GM19372 (cell line): ENCODE data around the gene PLEKHA3.

ENCODE experiments used
- ATAC-seq: cut with Tn5 transposase; IDR thresholded peaks from one replicate; pipeline ENCODE4 v1.9.1; 2021; ENCODE audit warnings: mild to moderate bottlenecking, low read depth, moderate library complexity; ENCODE audit not compliant: unreplicated experiment

PLEKHA3 gene

GRCh38 chr2:178478439-178479274, 1.6 kb upstream of the PLEKHA3 start, which contains the start of gene FKBP7:
TSS of gene FKBP7 (minus strand) at chr2:178478600. CDS start at chr2:178478499, 101 bp downstream.
- peak; percentile 43 for ATAC-seq

- no peak for ATAC-seq
Measured at GRCh38 chr2:178479275-178479616, 1.0 kb upstream of the PLEKHA3 start.

- ATAC-seq: no peak
Measured at GRCh38 chr2:178479758-178480226, 465 bp upstream of the PLEKHA3 start.

- no peak for ATAC-seq
Measured at GRCh38 chr2:178482437-178482836, 2.2 kb downstream of the PLEKHA3 start.

GRCh38 chr2:178484245-178485041, 4.2 kb downstream of the PLEKHA3 start:
- ATAC-seq: no peak

- ATAC-seq: no peak
Measured at GRCh38 chr2:178485356-178485755, 5.1 kb downstream of the PLEKHA3 start.

- no peak for ATAC-seq
Measured at GRCh38 chr2:178491612-178492011, 11.4 kb downstream of the PLEKHA3 start.

- no peak for ATAC-seq
Measured at GRCh38 chr2:178496049-178496448, 15.8 kb downstream of the PLEKHA3 start.

- ATAC-seq: no peak
Measured at GRCh38 chr2:178498137-178498536, 17.9 kb downstream of the PLEKHA3 start.

GRCh38 chr2:178499640-178500039, 19.4 kb downstream of the PLEKHA3 start:
- ATAC-seq: no peak

- ATAC-seq: no peak
Measured at GRCh38 chr2:178502751-178503150, 22.5 kb downstream of the PLEKHA3 start.

GRCh38 chr2:178506101-178506500, 25.8 kb downstream of the PLEKHA3 start:
- no peak for ATAC-seq

GRCh38 chr2:178506524-178506923, 26.3 kb downstream of the PLEKHA3 start:
- ATAC-seq: no peak

GRCh38 chr2:178506949-178507348, 26.7 kb downstream of the PLEKHA3 start:
- no peak for ATAC-seq

- ATAC-seq: no peak
Measured at GRCh38 chr2:178508646-178509045, 28.4 kb downstream of the PLEKHA3 start.

GRCh38 chr2:178510384-178510783, 30.1 kb downstream of the PLEKHA3 start:
- ATAC-seq: no peak

- ATAC-seq: no peak
Measured at GRCh38 chr2:178512484-178512883, 32.2 kb downstream of the PLEKHA3 start.

GRCh38 chr2:178513876-178514275, 33.6 kb downstream of the PLEKHA3 start:
- ATAC-seq: no peak

GRCh38 chr2:178514664-178515063, 34.4 kb downstream of the PLEKHA3 start:
- no peak for ATAC-seq

- no peak for ATAC-seq
Measured at GRCh38 chr2:178517496-178517895, 37.2 kb downstream of the PLEKHA3 start.

GRCh38 chr2:178521304-178522150, 41.3 kb downstream of the PLEKHA3 start:
- no peak for ATAC-seq
